Sigmoid colon (tissue), 4 donors: ENCODE results near the gene PROC.

ENCODE experiments used
- CTCF ChIP-seq, 4 experiments: fragments of 450-650 bp in 3 of 4; fragments of 200-600 bp in 1 of 4; IDR thresholded peaks; one replicate each; pipeline ENCODE4 v1.5.1; 2016 to 2019; ENCODE audit warnings: antibody characterized with exemption in 4 of 4, mild to moderate bottlenecking in 3 of 4, moderate library complexity in 2 of 4
- EP300 ChIP-seq, 4 donors: sonication (generic); formaldehyde crosslinking; IDR thresholded peaks; one replicate each; pipeline ENCODE4 v1.6.1; 2017; ENCODE audit warnings: antibody characterized with exemption in 4 of 4
- POLR2AphosphoS5 ChIP-seq, 4 donors: sonication (generic); formaldehyde crosslinking; IDR thresholded peaks; one replicate each; pipeline ENCODE4 v1.6.1; 2017; ENCODE audit warnings: antibody characterized with exemption in 4 of 4

GRCh38 chr2:127465258-127465657 lies 47.0 kb downstream of the PROC start:
- no peak for TF ChIP-seq CTCF (IDR thresholded peaks at IDR 0.05)
- no peak for TF ChIP-seq EP300 (IDR thresholded peaks at IDR 0.05)
- TF ChIP-seq POLR2AphosphoS5 (IDR thresholded peaks at IDR 0.05) = no peak
